ENCODE results near the gene DENND1C.
"Not testable (repeated sequence)": the region's sequence is repeated elsewhere in the genome, so short reads cannot be mapped to it uniquely, and the experiment has no call there.

DENND1C gene

GRCh38 chr19:6518145-6518911, 36.7 kb upstream of the DENND1C start:
- no peak for DNase-seq (ENCODE audit: insufficient read length, low spot score)
- FAIRE-seq = no peak
- no peak for TF ChIP-seq POLR2A (IDR thresholded peaks at IDR 0.05; ENCODE audit: low read depth, low read length)

GRCh38 chr19:6516659-6517291, 35.2 kb upstream of the DENND1C start:
- DNase-seq (ENCODE audit: insufficient read length, low spot score) (peak; percentile 84), FAIRE-seq (no peak)
- 0 out of 2 replicates have a peak, but pooled peaks have one; percentile 19 for TF ChIP-seq POLR2A (IDR thresholded peaks at IDR 0.05; ENCODE audit: low read depth, low read length)

- FAIRE-seq = peak; percentile 65
- DNase-seq (ENCODE audit: insufficient read length, low spot score) = peak; percentile 91
- peak; percentile 15; the same call in 1 of the 2 replicates for TF ChIP-seq POLR2A (IDR thresholded peaks at IDR 0.05; ENCODE audit: low read depth, low read length)
These were observed 34.6 kb upstream of the DENND1C start for GRCh38 chr19:6516018-6516658.

GRCh38 chr19:6514926-6515544, 33.4 kb upstream of the DENND1C start:
- FAIRE-seq (no peak), DNase-seq (ENCODE audit: insufficient read length, low spot score) (no peak)
- no peak for TF ChIP-seq POLR2A (IDR thresholded peaks at IDR 0.05; ENCODE audit: low read depth, low read length)

DNA sequence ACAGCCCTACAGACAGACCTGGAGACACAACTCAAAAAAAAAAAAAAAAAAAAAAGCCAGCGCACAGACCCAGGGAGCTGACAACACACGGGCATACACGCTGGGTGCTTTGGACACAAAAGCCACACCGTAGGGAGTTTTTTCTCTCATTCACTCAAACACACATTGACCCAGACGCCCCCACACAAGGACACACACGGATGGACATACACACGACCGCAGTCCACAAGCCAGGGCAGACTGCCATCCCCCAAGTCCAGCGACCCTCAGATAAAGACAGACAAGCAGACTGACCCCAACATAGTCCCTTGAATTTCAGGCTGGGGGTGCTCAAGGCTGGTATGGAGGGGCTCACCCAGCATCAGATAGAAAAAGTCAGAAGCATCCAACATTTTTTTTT, 32.5 kb upstream of the DENND1C start:
- no peak for FAIRE-seq
- TF ChIP-seq POLR2A (IDR thresholded peaks at IDR 0.05; ENCODE audit: low read depth, low read length) = no peak
- no peak for DNase-seq (ENCODE audit: insufficient read length, low spot score)

- FAIRE-seq (no peak), DNase-seq (ENCODE audit: insufficient read length, low spot score) (no peak)
- TF ChIP-seq POLR2A (IDR thresholded peaks at IDR 0.05; ENCODE audit: low read depth, low read length) = no peak
These were observed 29.0 kb upstream of the DENND1C start for GRCh38 chr19:6510618-6511017.

DNA sequence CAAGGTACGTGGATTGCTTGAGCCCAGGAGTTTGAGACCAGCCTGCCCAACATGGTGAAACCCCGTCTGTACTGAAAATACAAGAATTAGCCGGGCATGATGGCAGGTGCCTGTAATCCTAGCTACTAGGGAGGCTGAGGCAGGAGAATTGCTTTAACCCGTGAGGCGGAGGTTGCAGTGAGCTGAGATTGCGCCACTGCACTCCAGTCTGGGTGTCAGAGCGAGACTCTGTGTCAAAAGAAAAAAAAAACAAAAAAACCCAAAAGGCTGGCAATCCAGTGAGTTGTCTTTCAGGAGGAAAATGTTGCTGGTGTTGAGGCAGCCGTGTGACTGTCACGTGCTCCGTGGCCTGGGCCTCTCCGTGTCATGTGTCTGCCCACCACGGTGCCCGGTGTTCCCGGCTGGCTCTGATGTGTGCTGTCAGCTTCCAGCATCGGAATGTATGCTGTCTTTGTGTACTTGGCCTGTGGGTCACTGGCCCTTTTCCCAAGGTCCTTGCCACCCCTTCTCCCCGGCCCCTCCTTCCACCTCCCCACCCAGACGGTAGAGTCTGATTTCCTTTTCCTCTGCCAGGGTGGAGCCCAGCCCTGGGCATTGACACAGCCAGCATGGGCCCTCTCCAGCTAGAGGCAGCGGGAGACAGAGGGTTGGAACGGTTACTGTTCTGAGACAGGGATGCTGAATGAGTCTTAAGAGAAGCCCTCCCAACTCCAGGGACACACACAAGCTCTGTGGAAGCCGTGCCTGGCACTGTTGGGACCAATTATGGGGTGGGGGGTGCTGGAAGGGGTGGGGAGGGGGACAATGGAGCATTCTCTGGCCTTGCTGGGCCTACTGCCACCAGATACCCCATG, 27.8 kb upstream of the DENND1C start:
- DNase-seq (ENCODE audit: insufficient read length, low spot score) = no peak
- TF ChIP-seq POLR2A (IDR thresholded peaks at IDR 0.05; ENCODE audit: low read depth, low read length) = no peak
- no peak for FAIRE-seq

- not testable (repeated sequence) for FAIRE-seq; DNase-seq (ENCODE audit: insufficient read length, low spot score)
These were observed 26.6 kb upstream of the DENND1C start for GRCh38 chr19:6508028-6508771.

DNA sequence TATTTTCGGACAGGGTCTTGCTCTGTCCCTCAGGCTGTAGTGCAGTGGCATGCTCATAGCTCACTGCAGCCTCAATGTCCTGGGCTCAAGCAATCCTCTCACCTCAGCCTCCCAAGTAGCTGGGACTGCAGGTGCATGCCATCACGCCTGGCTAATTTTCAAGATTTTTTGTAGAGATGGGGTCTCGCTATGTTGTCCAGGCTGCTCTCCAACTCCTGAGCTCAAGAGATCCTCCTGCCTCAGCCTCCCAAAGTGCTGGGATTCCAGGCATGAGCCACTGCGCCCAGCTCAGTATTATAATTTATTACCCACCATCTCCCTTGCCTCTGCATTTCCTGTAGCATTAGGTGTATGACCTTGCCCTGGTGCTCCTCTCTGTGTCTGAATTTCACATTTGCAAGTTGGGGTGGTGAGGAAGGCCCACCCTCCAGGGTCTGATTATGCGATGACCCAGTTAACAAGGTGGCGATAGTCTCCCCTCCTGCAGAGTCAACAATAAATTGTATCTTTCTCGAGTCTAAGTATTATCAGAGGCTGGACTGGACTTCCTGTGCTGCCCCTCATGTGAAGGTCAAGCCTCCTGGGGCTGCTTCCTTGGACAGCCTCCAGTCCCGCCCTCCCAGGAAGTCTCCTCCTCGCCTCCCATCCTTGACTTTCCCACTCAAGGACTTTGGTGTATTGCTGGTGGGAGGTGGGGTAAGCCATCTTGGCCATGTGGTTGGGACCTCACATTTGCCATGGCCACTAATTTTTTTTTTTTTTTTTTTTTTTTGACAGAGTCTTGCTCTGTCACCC, 22.0 kb upstream of the DENND1C start:
- no peak for DNase-seq (ENCODE audit: insufficient read length, low spot score)
- no peak for TF ChIP-seq POLR2A (IDR thresholded peaks at IDR 0.05; ENCODE audit: low read depth, low read length)
- FAIRE-seq = no peak

- no peak for DNase-seq (ENCODE audit: insufficient read length, low spot score)
- FAIRE-seq = no peak
- no peak for TF ChIP-seq POLR2A (IDR thresholded peaks at IDR 0.05; ENCODE audit: low read depth, low read length)
These were observed 20.4 kb upstream of the DENND1C start, which contains the start of gene TUBB4A for GRCh38 chr19:6501740-6502648. Gene TUBB4A (minus strand): TSS chr19:6502309. CDS start chr19:6502212, 97 bp downstream.

All from H54 (cell line).